ENCODE data around the gene MUC20.

Gene MUC20

GRCh38 chr3:195757438-195757770, 36.6 kb downstream of the MUC20 start:
- H3K4me1 ChIP-seq (ENCODE audit: control insufficient read depth, insufficient read depth, low read length), result no peaks in the 10 kb centered on the region
- H3K4me3 ChIP-seq (ENCODE audit: low read depth, low read length), result no peak overlapping the region
- no peaks in the 10 kb centered on the region for H3K9me3 ChIP-seq (ENCODE audit: control insufficient read depth, insufficient read depth, low read length)
- H3K9ac ChIP-seq (ENCODE audit: low read depth, low read length), result no peak overlapping the region
- no peaks in the 10 kb centered on the region for H3K27me3 ChIP-seq (ENCODE audit: control insufficient read depth, insufficient read depth, low read length)
- no peaks in the 10 kb centered on the region for H3K36me3 ChIP-seq (ENCODE audit: control insufficient read depth, insufficient read depth, low read length)

- no peak overlapping the region for H3K9ac ChIP-seq (ENCODE audit: low read depth, low read length)
- H3K4me3 ChIP-seq (ENCODE audit: low read depth, low read length), result no peak overlapping the region
- H3K27me3 ChIP-seq (ENCODE audit: control insufficient read depth, insufficient read depth, low read length), result no peaks in the 10 kb centered on the region
- no peaks in the 10 kb centered on the region for H3K9me3 ChIP-seq (ENCODE audit: control insufficient read depth, insufficient read depth, low read length)
- no peaks in the 10 kb centered on the region for H3K36me3 ChIP-seq (ENCODE audit: control insufficient read depth, insufficient read depth, low read length)
- no peaks in the 10 kb centered on the region for H3K4me1 ChIP-seq (ENCODE audit: control insufficient read depth, insufficient read depth, low read length)
These were observed 37.0 kb downstream of the MUC20 start for GRCh38 chr3:195757827-195758226.

DNA sequence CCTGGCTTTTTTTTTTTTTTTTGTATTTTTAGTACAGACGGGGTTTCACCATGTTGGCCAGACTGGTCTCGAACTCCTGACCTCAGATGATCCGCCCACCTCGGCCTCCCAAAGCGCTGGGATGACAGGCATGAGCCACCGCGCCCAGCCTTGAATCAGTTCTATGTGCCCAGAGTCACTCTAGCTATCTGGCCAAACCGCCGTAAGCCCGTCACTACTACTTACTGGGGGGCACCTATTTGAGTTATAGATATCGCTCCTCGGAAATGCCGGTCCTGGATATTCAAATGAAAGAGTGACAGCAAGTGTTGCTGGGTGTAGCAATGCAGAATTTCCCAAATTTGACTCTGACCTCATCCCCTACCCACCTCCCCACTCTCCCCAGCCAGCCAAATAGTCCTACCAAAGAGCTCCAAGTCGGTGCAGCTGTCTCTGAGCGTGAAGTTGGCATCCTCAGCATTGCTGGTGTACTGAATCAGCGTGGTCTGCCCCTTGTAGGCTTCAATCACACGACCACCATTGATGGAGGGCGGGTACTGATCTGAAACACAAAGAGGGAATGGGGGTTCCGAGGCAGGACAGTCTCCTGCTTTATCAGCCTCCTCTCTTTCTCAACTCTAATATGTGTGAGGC, 38.1 kb downstream of the MUC20 start:
- no peaks in the 10 kb centered on the region for H3K36me3 ChIP-seq (ENCODE audit: control insufficient read depth, insufficient read depth, low read length)
- no peaks in the 10 kb centered on the region for H3K9me3 ChIP-seq (ENCODE audit: control insufficient read depth, insufficient read depth, low read length)
- H3K9ac ChIP-seq (ENCODE audit: low read depth, low read length), result no peak overlapping the region
- no peaks in the 10 kb centered on the region for H3K27me3 ChIP-seq (ENCODE audit: control insufficient read depth, insufficient read depth, low read length)
- H3K4me3 ChIP-seq (ENCODE audit: low read depth, low read length), result no peak overlapping the region
- no peaks in the 10 kb centered on the region for H3K4me1 ChIP-seq (ENCODE audit: control insufficient read depth, insufficient read depth, low read length)

DNA sequence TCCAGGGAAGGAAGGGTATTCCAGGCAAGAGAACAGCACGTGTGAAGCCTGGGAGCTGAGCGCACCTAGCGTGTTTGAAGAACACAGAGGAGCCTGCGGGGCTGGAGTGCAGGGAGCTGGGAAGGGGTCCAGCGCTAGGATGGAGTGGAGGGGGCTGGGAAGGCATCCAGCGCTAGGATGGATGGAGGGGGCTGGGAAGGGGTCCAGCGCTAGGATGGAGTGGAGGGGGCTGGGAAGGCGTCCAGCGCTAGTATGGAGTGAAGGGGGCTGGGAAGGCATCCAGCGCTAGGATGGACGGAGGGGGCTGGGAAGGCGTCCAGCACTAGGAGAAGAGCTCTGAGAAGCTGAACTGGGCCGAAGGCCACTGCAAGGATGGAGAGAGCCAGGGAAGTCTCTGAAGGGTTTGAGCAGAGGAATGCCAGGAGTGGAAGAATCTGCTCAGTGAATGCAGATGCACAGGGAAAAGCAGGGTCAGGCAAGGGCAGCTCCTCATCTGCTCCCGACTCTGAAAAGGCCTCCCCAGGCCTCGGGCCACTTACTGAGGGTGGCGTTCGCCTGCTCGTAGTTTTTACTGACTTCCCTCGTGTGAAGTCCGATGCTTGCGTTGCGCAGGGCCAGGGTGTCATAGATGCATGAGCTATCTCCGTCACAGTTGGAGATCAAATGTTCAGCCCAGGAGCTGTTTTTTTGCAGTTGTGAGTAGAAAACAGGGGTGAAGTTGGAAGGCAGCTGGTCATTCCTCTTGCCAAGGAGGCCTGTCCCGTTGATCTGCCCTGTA, 39.8 kb downstream of the MUC20 start:
- Histone ChIP-seq H3K9me3 (ENCODE audit: control insufficient read depth, insufficient read depth, low read length) (no peaks in the 10 kb centered on the region), H3K4me1 (ENCODE audit: control insufficient read depth, insufficient read depth, low read length) (no peaks in the 10 kb centered on the region), H3K36me3 (ENCODE audit: control insufficient read depth, insufficient read depth, low read length) (no peaks in the 10 kb centered on the region), H3K4me3 (ENCODE audit: low read depth, low read length) (no peak overlapping the region), H3K9ac (ENCODE audit: low read depth, low read length) (no peak overlapping the region), H3K27me3 (ENCODE audit: control insufficient read depth, insufficient read depth, low read length) (no peaks in the 10 kb centered on the region)

DNA sequence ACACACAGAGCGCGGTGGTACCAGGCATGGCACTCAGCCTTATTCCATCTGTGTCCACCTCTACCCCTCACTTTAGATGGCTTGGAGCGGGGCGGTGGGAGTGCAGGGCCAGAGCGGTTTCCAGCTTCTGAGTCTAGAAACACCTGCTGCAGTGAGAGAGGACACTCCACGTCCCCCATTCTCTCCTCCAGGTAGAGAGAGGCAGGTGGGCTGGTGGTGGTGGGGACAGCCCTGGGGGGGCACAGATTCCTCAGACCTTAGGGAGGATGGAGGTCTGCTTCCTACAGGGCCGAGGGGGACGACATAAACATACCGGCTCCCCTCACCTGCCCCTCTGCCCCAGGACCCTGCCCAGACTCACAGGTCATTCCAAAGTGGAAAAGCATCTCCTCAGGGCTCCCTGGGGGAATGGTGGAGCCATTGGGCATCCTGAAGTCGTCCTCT, 40.4 kb downstream of the MUC20 start:
- no peaks in the 10 kb centered on the region for H3K36me3 ChIP-seq (ENCODE audit: control insufficient read depth, insufficient read depth, low read length)
- no peak overlapping the region for H3K4me3 ChIP-seq (ENCODE audit: low read depth, low read length)
- H3K4me1 ChIP-seq (ENCODE audit: control insufficient read depth, insufficient read depth, low read length), result no peaks in the 10 kb centered on the region
- H3K27me3 ChIP-seq (ENCODE audit: control insufficient read depth, insufficient read depth, low read length), result no peaks in the 10 kb centered on the region
- no peak overlapping the region for H3K9ac ChIP-seq (ENCODE audit: low read depth, low read length)
- no peaks in the 10 kb centered on the region for H3K9me3 ChIP-seq (ENCODE audit: control insufficient read depth, insufficient read depth, low read length)

DNA sequence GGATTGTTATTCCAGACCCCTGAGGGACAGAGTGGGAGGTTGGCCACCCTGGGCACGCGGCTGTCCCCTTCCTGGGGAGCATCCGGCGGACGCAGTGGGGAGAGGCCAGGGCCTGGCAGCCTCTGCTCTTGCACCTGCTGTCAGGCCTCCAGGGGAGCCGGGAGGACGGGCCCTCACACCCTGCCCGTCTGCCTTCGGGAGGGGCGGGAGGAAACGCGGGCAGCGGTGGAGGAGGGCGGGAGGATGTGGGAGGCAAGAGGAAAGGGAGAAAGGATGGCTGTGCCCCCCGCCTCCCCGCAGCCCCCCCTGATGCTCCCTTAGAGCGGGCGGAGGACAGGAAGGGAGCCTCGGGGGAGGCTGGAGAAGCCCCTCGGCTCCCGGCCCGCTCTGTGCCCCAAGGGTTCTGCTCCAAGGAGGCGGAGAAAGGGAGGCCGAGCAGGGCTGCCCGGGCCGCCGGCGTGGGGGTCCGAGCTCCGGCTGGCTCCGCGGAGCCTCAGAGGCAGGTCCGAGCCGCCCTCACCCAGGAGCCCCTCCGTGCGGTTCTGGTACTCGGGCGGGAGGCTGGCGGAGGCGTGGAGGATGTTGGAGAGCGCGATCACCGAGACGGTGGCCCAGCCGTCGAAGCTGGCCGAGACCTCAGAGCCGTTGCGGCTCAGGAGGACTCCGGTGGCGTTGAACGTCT, 40.9 kb downstream of the MUC20 start:
- Histone ChIP-seq H3K4me3 (ENCODE audit: low read depth, low read length) (no peak overlapping the region), H3K4me1 (ENCODE audit: control insufficient read depth, insufficient read depth, low read length) (no peaks in the 10 kb centered on the region), H3K9ac (ENCODE audit: low read depth, low read length) (no peak overlapping the region), H3K9me3 (ENCODE audit: control insufficient read depth, insufficient read depth, low read length) (no peaks in the 10 kb centered on the region), H3K27me3 (ENCODE audit: control insufficient read depth, insufficient read depth, low read length) (no peaks in the 10 kb centered on the region), H3K36me3 (ENCODE audit: control insufficient read depth, insufficient read depth, low read length) (no peaks in the 10 kb centered on the region)

DNA sequence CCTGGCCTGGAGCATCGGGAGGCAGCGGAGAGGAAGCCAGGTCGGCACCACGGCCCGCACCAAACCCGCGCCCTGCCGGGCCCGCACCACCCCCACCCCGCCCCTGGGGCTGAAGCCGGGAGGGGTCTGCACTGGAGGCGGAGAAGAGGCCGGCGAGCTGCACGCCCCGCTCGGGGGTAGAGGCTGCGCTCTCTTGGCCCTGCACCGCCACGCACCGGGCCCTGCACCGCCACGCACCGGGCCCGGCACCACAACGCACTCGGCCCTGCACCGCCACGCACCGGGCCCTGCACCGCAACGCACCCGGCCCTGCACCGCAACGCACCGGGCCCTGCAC, 41.4 kb downstream of the MUC20 start:
- no peaks in the 10 kb centered on the region for H3K4me1 ChIP-seq (ENCODE audit: control insufficient read depth, insufficient read depth, low read length)
- H3K27me3 ChIP-seq (ENCODE audit: control insufficient read depth, insufficient read depth, low read length), result no peaks in the 10 kb centered on the region
- H3K4me3 ChIP-seq (ENCODE audit: low read depth, low read length), result no peak overlapping the region
- H3K36me3 ChIP-seq (ENCODE audit: control insufficient read depth, insufficient read depth, low read length), result no peaks in the 10 kb centered on the region
- H3K9me3 ChIP-seq (ENCODE audit: control insufficient read depth, insufficient read depth, low read length), result no peaks in the 10 kb centered on the region
- H3K9ac ChIP-seq (ENCODE audit: low read depth, low read length), result no peak overlapping the region

GRCh38 chr3:195762611-195763010, 41.8 kb downstream of the MUC20 start:
- Histone ChIP-seq H3K4me1 (ENCODE audit: control insufficient read depth, insufficient read depth, low read length) (no peaks in the 10 kb centered on the region), H3K9ac (ENCODE audit: low read depth, low read length) (no peak overlapping the region), H3K4me3 (ENCODE audit: low read depth, low read length) (no peak overlapping the region), H3K9me3 (ENCODE audit: control insufficient read depth, insufficient read depth, low read length) (no peaks in the 10 kb centered on the region), H3K27me3 (ENCODE audit: control insufficient read depth, insufficient read depth, low read length) (no peaks in the 10 kb centered on the region), H3K36me3 (ENCODE audit: control insufficient read depth, insufficient read depth, low read length) (no peaks in the 10 kb centered on the region)

GRCh38 chr3:195763076-195763830, 42.5 kb downstream of the MUC20 start:
- Histone ChIP-seq H3K9ac (ENCODE audit: low read depth, low read length) (no peak overlapping the region), H3K27me3 (ENCODE audit: control insufficient read depth, insufficient read depth, low read length) (no peaks in the 10 kb centered on the region), H3K9me3 (ENCODE audit: control insufficient read depth, insufficient read depth, low read length) (no peaks in the 10 kb centered on the region), H3K36me3 (ENCODE audit: control insufficient read depth, insufficient read depth, low read length) (no peaks in the 10 kb centered on the region), H3K4me3 (ENCODE audit: low read depth, low read length) (no peak overlapping the region), H3K4me1 (ENCODE audit: control insufficient read depth, insufficient read depth, low read length) (no peaks in the 10 kb centered on the region)

DNA sequence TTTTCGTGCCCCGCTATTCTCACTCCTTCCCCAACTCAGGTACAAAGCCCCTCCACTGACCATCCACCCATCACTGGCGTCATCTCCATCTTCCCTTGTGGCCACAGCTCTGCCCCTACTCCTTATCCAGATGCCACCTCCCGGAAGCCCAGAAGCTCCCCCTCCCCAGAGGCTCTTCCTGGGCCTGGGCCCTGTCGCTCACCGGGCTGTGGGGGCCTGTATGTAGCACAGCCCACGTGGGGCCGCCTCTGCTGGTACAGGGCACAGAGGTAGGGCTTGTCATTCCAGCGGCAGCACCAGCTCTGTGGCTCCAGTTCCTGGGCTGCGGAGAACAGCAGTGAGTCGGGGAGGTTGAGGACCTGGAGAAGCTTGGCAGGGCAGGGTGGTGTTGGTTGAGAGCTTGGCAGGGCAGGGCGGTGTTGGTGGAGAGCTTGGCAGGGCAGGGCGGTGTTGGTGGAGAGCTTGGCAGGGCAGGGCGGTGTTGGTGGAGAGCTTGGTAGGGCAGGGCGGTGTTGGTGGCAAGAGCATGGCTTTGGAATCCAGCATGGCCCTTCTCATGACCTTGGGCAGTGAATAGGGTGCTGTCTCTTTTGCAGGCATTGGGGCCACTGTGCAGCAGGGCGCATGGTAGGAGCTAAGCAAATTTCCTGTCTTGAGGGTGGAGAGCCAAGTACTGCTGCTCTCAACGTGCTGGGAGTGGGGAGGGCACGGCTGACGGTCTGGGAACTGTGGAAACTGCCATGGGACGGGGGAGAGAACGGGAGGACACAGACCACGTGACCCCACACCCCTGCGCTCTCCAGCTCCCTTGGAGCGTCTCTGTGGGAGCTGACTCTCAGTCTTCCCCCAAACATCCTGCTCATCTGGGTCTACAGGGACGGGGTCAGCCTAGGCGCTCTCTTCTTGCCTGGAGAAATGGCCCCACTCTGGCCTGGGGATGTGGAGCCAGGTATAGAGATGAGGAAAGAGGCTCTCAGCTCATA, 43.4 kb downstream of the MUC20 start:
- Histone ChIP-seq H3K27me3 (ENCODE audit: control insufficient read depth, insufficient read depth, low read length) (no peaks in the 10 kb centered on the region), H3K36me3 (ENCODE audit: control insufficient read depth, insufficient read depth, low read length) (no peaks in the 10 kb centered on the region), H3K9me3 (ENCODE audit: control insufficient read depth, insufficient read depth, low read length) (no peaks in the 10 kb centered on the region), H3K9ac (ENCODE audit: low read depth, low read length) (no peak overlapping the region), H3K4me1 (ENCODE audit: control insufficient read depth, insufficient read depth, low read length) (no peaks in the 10 kb centered on the region), H3K4me3 (ENCODE audit: low read depth, low read length) (no peak overlapping the region)

Measured in iPS-15b (cell line).